HL-60/S4 (cell line): ENCODE measurements around the gene OR2T10.
"Not testable (repeated sequence)": the region's sequence is repeated elsewhere in the genome, so short reads cannot be mapped to it uniquely, and the experiment has no call there.

Experiments used
- in situ Hi-C: fragments of 300-500 bp; cut with MboI; formaldehyde crosslinking; loops from 2 replicates; pipeline ENCODE4 v1.14.3; 2022; ENCODE audit warnings: low sequenced_read_pairs

The OR2T10 gene

DNA sequence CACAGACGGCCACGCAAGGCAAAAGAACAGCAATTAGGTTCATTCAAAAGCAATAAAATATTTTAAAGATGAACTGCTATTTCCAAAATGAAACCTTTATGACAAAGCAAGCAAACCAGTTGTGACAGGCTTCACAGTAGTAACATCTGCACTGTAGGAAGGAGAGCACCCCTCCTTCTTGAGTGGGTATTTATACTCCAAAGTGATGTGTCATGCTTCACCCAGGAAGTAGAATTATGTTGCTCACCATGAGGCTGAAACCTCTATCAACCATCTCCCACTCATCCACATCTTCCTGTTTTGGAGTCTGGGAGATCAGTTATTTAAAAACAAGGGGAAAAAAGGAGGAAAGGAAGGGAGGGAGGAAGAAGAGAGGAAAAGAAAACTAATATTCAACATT is 885 bp downstream of the OR2T10 start:
- in situ Hi-C loops = no loop called here

DNA sequence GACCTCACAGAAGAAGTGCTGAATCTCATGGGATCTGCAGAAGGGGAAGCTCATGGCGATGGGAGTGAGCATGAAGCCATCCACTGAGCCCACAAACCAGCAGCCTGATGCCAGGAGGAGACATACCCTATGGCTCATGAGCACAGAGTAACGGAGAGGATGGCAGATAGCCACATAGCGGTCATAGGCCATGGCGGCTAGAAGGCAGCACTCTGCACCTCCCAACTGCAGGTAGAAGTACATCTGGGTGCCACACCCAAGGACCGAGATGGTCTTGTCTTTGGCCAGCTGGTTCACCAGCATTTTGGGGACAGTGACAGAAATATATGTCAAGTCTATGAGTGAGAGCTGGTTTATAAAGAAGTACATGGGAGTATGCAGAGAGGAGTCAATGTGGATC is 4.3 kb downstream of the OR2T10 start:
- in situ Hi-C loops = no loop called here

GRCh38 chr1:248592655-248593054 is 4.8 kb downstream of the OR2T10 start:
- in situ Hi-C loops = no loop called here

GRCh38 chr1:248590055-248590454 is 7.4 kb downstream of the OR2T10 start:
- in situ Hi-C loops = no loop called here

GRCh38 chr1:248589334-248589733 is 8.2 kb downstream of the OR2T10 start:
- in situ Hi-C loops = no loop called here

DNA sequence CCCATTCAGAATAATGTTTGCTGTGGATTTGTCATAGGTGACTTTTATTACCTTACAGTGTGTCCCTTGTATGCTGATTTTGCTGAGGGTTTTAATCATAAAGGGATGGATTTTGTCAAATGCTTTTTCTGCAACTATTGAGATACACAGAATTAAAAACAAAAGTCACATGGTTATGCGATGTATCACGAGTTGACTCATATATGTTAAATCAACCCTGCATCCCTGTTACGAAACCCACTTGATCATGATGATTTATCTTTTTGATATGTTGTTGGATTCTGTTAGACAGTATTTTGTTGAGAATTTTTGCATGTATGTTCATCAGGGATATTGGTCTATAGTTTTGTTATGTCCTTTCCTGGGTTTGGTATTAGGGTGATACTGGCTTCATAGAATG is 12.2 kb downstream of the OR2T10 start:
- in situ Hi-C loops = no loop called here

DNA sequence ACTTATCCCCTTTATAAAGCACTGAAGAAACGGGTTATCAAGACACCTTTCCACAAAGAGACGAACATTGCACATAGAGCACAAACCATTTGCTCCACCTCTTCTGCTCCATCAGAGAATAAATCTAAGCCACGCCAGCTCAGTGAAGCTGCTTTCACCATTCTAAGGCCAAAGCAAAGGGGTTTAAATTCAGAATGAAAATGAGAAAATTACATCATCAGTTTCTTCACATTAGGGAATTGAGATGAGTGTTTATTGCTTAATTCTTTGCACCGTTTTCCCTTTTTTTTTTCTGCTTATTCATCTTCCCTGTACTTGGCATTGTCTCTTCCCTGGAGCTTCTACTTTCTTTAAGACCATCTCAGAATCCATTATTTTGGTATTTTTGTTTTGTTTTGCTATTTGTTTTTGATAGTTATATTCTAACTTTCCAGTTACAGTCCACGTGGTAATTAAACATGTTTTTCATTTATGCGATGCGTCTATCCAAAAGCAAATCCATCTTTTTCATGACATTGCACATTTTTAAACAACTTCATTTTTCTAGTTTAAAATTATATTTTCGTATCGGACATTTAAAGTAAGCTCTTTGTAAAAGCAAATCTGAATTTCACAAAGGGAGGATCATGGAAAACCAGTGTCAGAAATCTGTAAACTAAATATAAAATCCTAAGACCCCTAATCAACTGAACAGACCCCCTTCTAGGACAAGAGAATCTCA is 21.1 kb downstream of the OR2T10 start:
- in situ Hi-C loops = no loop called here

DNA sequence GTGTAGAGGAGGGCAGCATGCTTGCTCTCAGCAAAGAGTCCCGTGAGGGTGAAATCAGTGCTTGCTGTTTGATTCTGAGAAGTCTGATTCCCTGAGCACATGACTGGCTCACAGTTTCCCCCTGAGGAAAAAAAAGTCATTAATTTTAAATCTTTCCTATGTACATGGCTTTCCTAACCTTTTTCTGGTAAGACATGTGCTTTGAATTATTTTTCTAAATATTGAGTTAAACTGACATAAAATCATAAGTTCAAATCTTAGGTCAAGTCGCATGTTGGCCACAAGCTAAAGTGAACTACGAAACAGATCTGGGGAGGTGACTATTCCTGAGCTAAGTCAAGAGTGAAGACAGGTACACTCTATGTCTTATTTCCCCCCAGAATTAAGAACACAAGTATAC is 22.8 kb downstream of the OR2T10 start, which contains the start of gene OR2T34:
TSS of gene OR2T34 (minus strand) at position 101 of the 400 bp plus-strand sequence. CDS start at position 101, 0 bp downstream.
- in situ Hi-C loops = not testable (repeated sequence)

DNA sequence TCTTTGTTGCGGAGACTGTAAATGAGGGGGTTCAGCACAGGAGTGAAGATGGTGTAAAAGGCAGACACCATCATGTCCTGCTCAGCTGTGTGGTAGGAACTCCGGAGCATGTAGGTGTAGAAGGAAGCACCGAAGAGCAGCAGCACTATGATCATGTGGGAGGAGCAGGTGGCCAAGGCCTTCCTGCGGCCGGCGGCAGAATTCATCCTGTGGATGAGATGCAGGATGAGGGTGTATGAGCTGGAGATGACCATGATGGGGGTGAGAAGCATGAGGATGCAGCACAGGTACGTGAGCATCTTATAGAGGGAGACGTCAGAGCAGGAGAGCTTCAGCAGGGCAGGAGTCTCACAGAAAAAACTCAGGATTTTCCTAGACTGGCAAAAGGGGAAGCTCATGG is 23.6 kb downstream of the OR2T10 start:
- in situ Hi-C loops = not testable (repeated sequence)

GRCh38 chr1:248572049-248572448 is 25.5 kb downstream of the OR2T10 start:
- in situ Hi-C loops = not testable (repeated sequence)

GRCh38 chr1:248570811-248571210 is 26.7 kb downstream of the OR2T10 start:
- in situ Hi-C loops = not testable (repeated sequence)

- in situ Hi-C loops = not testable (repeated sequence)
Observed at GRCh38 chr1:248569049-248569448, 28.5 kb downstream of the OR2T10 start.

DNA sequence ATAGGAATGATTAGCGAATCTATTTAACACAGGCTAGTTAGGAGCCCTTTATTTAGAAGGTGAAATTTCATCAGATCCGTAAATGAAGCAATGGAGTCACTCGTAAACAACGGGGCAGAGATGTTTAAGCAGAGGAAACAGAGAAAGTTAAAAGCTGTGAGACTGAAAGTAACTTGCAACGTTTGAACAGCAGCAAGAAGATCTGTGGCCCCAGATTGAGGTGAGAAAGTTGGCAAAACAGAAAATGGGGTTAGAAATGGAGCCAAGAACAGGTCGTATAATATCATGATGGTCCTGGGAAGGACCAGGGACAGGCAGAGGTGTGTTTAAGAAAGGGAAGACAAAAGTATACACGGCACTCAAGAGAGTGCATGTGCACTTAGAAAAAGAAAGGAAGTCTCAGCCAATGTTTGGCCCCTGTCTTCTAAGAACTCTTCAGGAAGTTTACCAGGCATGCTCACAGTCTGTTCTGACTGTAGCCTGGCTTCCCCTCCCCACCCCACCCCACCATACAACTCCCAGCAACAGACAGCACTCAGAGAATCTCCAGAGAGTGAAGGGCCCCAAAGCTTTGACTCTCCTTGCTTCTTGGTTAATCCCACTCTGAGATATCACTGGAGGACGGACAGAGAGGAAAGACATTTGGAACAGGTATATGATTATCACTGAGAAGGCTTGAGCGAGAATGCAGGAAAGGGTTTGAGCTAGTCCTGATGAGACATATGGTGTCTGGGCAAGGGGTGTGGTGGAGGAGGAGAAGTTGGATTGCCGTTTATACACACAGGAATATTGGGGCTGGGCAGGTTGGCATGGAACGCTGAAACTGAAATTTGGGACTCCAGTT is 31.7 kb downstream of the OR2T10 start:
- in situ Hi-C loops = not testable (repeated sequence)

GRCh38 chr1:248562672-248563071 is 34.8 kb downstream of the OR2T10 start, which contains the start of gene OR2T29:
Gene OR2T29, minus strand, starts transcription at chr1:248562772. Its CDS starts 3,281 bp downstream, at chr1:248559491.
- in situ Hi-C loops = not testable (repeated sequence)

- in situ Hi-C loops = not testable (repeated sequence)
Observed at GRCh38 chr1:248551027-248551426, 46.5 kb downstream of the OR2T10 start.

DNA sequence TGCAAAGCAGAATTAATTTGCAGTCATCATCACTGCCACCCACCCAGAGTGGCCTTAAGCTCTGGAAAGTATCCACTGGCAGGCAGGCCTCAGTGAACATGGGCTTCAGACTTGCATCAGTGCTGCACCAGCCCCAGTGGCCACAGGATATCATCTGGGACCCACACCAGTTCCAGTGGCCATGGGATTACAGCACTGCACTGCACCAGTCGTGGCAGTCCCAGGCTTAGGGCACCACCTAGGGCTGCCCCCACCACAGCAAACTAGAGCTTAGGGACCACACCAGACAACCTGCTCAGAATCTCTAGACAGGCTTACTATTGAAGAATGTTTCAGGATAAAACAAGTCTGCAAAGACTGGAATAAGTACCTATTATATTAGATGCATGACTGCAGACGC is 50.1 kb downstream of the OR2T10 start:
- in situ Hi-C loops = not testable (repeated sequence)
